IPS-11a (cell line): ENCODE data around the gene ALDH6A1.
"Not testable (repeated sequence)": the region's sequence is repeated elsewhere in the genome, so short reads cannot be mapped to it uniquely, and the experiment has no call there.

ENCODE experiments used
- H3K4me3 ChIP-seq: one replicate; pipeline ENCODE4 v1.5.1; 2013; ENCODE audit warnings: low read depth, low read length, control low read depth

ALDH6A1 gene

GRCh38 chr14:74084277-74085046 lies at the start of gene ALDH6A1, which contains the start of gene LIN52:
Gene ALDH6A1, minus strand, starts transcription at chr14:74084453. Its CDS starts 59 bp downstream, at chr14:74084394.
Gene LIN52, plus strand, starts transcription at chr14:74084956. Its CDS starts 19 bp downstream, at chr14:74084975.
- peak within 1 kb of the TSS; percentile 99 for H3K4me3 ChIP-seq

DNA sequence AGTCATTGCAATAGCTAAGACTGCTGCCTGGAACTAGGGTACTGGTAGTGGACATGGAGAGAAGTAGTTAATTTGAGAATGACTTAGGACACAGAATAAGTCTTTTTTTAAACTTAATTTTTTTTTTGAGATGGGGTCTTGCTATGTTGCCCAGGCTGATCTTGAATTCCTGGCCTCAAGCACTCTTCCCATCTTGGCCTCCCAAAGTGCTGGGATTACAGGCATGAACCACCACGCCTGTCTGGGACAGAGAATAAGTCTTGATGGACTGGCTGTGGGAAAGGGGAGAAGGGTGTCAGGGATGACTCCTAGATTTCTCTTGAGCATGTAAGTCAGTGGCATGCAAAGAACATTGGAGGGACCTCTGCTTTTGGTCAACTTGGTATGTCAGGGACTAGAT lies 43.4 kb upstream of the ALDH6A1 start:
- H3K4me3 ChIP-seq = no peak overlapping the region

GRCh38 chr14:74126315-74127013 lies 42.2 kb upstream of the ALDH6A1 start:
- no peak overlapping the region for H3K4me3 ChIP-seq

GRCh38 chr14:74125487-74125886 lies 41.2 kb upstream of the ALDH6A1 start:
- not testable (repeated sequence) for H3K4me3 ChIP-seq

DNA sequence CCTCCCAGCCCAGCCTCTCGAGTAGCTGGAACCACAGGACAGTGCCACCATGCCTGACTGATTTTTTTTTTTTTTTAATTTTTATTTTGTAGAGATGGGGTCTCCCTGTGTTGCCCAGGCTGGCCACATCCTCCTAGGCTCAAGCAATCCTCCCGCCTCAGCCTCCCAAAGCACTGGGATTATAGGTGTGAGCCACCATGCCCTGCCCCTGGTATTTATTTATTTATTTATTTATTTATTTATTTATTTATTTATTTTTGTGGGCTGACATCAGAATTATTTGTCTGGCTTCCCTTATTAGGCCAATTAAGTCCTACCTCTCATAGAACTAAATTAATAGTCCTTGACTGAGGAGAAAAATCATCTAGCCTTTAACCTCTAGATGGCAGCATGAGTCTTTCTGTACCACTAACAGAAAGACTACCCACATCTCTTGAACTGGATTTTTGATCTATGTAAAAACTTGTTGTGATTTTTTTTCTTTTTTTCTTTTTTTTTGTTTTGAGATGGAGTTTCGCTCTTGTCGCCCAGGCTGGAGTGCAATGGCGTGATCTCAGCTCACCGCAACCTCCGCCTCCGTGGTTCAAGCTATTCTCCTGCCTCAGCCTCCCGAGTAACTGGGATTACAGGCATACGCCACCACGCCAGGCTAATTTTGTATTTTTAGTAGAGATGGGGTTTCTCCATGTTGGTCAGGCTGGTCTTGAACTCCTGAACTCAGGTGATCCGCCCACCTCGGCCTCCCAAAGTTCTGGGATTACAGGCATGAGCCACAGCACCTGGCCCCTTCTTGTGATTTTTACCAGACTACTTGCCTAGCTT lies 27.4 kb upstream of the ALDH6A1 start:
- H3K4me3 ChIP-seq = not testable (repeated sequence)

DNA sequence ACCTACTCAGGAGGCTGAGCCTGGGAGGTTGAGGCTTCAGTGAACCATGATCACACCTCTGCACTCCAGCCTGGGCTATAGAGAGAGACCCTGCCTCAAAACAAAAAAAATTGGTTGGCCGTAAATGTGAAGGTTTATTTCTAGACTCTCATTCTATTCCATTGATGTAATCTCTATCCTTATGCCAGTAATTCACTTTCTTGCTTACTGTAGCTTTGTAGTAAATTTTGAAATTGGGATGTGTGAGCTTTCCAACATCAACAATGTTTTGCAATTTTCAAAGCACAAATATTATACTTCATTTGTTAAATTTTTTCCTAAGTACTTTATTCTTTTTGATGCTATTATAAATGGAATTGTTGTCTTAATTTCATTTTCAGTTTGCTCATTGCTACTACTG lies 25.1 kb upstream of the ALDH6A1 start:
- H3K4me3 ChIP-seq = no peak overlapping the region

- H3K4me3 ChIP-seq = no peak overlapping the region
These were observed 21.1 kb upstream of the ALDH6A1 start for GRCh38 chr14:74105381-74105780.

GRCh38 chr14:74089251-74090020 lies 5.2 kb upstream of the ALDH6A1 start:
- H3K4me3 ChIP-seq = no peak overlapping the region

DNA sequence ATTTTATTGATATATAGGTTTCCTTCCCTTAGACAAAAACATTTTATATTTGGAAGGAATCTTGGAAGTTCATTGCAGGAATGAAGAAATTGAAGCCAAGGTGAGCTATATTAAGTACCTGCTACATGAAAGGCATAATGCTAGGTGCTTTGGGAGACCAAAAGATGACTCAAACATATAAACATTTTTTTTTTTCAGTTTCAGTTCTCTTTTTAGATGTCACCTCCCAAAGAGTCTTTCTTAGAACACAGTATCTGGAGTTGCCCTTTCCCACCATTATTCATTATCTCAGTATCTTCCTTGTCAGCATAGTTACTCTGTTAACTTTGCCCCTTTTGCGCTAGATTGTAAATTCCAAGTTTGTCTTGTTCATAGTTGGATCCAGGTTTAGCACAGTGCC lies 1.6 kb upstream of the ALDH6A1 start:
- peak overlapping the region; percentile 99 for H3K4me3 ChIP-seq

GRCh38 chr14:74085047-74085637 lies 889 bp upstream of the ALDH6A1 start:
- H3K4me3 ChIP-seq = peak overlapping the region; percentile 99

- peak overlapping the region; percentile 92 for H3K4me3 ChIP-seq
These were observed 423 bp downstream of the ALDH6A1 start for GRCh38 chr14:74083784-74084276.

DNA sequence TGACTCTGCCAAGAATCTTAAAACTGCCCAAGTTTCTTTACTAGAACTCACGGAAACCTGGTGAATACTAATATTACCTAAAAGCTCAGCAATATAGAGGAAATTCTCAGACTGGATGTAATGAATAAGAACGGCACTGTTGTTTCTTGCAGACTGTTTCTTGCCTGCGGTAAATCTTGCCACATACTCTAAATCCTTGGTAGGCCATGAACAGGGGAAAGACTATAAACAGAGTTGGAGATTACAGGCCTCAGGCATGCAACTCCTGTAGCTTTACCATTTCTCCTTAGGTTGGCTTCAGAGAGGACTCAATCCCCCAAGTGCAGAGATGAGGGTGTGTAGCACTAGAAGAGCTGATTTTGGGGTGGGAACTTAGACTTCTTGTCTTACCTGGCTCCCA lies 1.1 kb downstream of the ALDH6A1 start:
- H3K4me3 ChIP-seq = peak overlapping the region; percentile 92

GRCh38 chr14:74081491-74081890 lies 2.8 kb downstream of the ALDH6A1 start:
- no peak overlapping the region for H3K4me3 ChIP-seq

DNA sequence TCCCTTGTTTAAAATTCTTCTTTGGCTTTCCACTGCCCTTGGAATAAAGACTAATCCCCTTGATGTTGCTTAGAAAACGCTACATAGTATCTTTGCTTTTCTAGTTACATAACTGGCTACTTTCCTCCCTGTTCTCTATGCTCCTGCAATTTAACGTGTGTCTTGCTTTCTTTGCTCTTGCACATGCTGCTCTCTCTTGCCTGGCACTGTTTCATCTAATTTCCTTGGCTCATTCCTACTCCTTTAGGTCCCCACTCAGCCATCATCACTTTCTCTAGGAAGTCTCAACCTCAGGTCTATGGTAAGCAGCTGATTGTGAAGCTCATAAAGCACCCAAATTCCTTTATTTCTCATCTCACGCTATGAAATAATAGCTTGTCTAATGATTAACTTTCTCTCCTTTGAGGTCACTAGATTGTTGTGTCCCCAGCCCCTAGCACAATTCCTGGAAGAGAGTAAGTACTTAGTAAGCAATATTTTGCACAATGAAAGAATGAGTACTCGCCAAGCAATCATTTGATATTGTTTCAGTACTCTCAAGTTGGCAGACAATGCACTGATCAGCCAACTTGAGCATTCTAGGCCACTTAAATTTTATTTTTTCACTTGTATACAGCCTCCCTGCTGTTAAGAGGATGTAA lies 3.3 kb downstream of the ALDH6A1 start:
- H3K4me3 ChIP-seq = no peak overlapping the region

DNA sequence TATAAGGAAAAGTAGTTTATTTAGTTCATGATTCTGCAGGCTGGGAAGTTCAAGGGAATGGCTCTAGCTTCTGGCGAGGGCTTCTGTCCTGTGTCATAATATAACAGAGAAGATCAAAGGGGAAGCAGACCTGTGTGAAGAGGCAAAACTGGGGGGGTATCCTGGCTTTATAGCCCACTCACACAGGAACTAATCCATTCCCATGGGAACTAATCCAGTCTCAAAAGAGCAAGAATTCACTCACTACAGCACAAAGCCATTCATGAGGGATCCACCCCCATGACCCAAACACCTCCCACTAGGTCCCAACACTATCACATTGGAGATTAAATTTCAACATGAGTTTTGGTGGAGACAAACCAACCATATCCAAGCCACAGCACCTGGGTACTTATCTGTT lies 6.9 kb downstream of the ALDH6A1 start:
- H3K4me3 ChIP-seq = no peak overlapping the region

DNA sequence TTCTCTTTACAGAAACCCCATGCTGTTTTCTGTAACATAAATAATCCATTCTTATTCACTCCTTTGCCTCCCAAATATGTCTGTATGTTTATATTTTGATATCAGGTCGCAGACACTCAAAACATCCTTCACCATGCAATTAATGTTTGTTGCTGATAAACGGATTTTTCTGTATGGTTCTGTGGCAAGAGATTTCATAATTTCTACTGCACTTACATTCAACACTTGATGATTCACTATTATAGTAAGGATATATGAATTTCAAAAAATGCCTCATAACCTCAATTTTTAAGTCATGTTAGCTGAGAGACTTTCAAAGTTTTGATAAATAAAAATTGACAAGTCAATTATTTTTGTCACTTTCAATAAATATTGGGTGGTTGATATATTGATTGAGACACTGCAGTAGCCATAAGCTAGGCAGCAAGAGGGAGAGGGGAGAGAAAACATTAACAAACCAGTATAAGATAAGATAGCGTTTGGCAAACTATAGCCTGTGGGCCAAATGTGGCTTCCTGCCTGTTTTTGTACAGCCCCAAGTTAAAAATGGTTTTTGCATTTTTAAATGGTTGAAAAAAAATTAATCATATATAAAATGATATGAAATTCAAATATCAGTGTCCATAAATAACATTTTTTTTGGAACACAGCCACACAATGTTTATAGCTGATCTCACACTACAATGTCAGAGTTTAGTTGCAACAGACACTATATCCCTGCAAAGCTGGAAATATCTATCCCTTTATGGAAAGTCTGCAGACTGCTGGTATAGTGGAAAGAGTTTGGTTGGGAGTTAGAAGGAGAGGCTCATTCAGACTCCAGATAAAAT lies 18.3 kb downstream of the ALDH6A1 start:
- H3K4me3 ChIP-seq = no peak overlapping the region

DNA sequence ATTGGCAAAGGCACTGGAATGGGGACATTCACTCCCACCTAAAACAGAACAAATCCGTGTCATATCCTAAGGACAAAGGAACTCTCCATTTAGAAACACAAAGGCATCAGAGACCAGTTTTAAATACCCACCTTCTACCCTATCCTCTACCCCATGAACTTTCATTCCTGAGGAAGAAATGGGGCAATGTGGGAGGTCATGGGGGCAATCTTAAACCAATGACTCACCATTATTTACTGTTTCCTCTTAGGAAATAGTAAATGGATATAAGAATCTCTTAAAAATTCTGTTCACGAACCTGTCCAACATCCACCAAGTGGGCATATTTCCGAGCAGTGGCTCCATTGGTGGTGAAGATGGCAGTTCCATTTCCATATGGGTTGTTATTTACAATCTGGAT lies 19.4 kb downstream of the ALDH6A1 start:
- no peak overlapping the region for H3K4me3 ChIP-seq

DNA sequence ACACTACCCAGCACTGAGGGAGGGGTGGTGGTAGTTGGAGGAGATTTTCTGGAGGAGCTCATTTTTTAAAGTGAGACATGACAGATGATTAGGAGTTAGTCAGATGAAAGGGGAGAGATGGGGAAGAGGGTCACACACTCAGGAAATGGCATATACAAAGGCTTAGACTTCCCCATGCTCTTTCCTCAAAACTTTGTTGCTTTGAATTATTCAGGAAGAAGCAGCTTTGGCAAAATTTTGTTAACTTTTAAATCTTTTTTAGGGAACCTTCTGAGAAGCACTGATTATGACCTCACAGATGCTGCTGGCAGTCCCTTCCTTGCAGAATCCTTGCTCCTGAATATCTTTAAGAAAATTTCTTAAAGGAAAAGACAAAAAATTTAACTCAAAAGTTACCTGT lies 19.8 kb downstream of the ALDH6A1 start:
- H3K4me3 ChIP-seq = no peak overlapping the region

DNA sequence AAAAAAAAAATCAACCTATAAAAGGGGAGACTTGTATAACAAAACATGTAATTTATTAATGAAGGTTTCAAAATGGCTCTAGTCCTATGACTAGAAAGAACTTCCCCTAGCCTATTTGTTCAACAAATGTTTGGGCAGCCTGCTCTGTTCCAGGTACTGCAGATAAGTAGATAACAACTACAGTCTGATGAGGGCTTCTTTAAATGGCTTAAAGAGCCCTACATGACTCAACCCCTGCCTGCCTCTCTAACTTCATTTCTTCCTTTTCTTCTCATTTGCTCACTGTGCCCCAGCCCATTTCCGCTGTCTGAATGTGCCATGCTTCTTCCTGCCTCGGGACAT lies 21.5 kb downstream of the ALDH6A1 start:
- H3K4me3 ChIP-seq = no peak overlapping the region
